Gastroesophageal sphincter (tissue), 4 donors: Measurements from ENCODE around the gene UNC13D. TPM values are rescaled to one million over a fixed set of nuclear protein-coding genes. Genes with fewer than 3 reads are reported as not detected.
"Not testable (repeated sequence)": the region's sequence is repeated elsewhere in the genome, so short reads cannot be mapped to it uniquely, and the experiment has no call there.

ENCODE experiments used
- ATAC-seq: fragments of 150-250 bp; one replicate; pipeline ENCODE4 v1.9.1; 2016; ENCODE audit warnings: mild to moderate bottlenecking, moderate library complexity
- H3K27ac ChIP-seq, 4 donors: fragments of 200-600 bp; sonication (generic) in 3 of 4; 1 replicate in 3 of 4; 2 replicates in 1 of 4; pipeline ENCODE4 v1.5.1; 2016 to 2019
- H3K27me3 ChIP-seq: fragments of 200-600 bp; sonication (generic); one replicate; pipeline ENCODE4 v1.5.1; 2019
- H3K36me3 ChIP-seq, 2 donors: fragments of 200-600 bp; sonication (generic); one replicate each; pipeline ENCODE4 v1.5.1; 2019; ENCODE audit warnings: control low read depth in 1 of 2
- H3K4me1 ChIP-seq, 3 donors: fragments of 200-600 bp; sonication (generic); 1 replicate in 2 of 3; 2 replicates in 1 of 3; pipeline ENCODE4 v1.5.1; 2016 to 2019; ENCODE audit warnings: control low read depth in 2 of 3
- H3K4me3 ChIP-seq, 2 donors: fragments of 200-600 bp; sonication (generic); one replicate each; pipeline ENCODE4 v1.5.1; 2019; ENCODE audit warnings: mild to moderate bottlenecking in 1 of 2, moderate library complexity in 1 of 2
- H3K9me3 ChIP-seq, 3 donors: fragments of 200-600 bp; sonication (generic); one replicate each; pipeline ENCODE4 v1.5.1; 2017 to 2019; ENCODE audit warnings: control low read depth in 2 of 3
- EP300 ChIP-seq: sonication (generic); formaldehyde crosslinking; IDR thresholded peaks from one replicate; pipeline ENCODE4 v1.6.1; 2017; ENCODE audit warnings: antibody characterized with exemption, mild to moderate bottlenecking
- POLR2A ChIP-seq, 2 donors: fragments of 450-650 bp; IDR thresholded peaks; one replicate each; pipeline ENCODE4 v1.6.1; 2017; ENCODE audit warnings: antibody characterized with exemption in 2 of 2, mild to moderate bottlenecking in 2 of 2, moderate library complexity in 1 of 2
- POLR2AphosphoS5 ChIP-seq: sonication (generic); formaldehyde crosslinking; IDR thresholded peaks from one replicate; pipeline ENCODE4 v1.6.1; 2017; ENCODE audit warnings: antibody characterized with exemption
- WGBS, 2 donors: methylation state at CpG; one replicate each; pipeline ENCODE4 v1.1.5; 2018; ENCODE audit warnings: low coverage in 1 of 2; 5-methylcytosine and 5-hydroxymethylcytosine counted together
- total RNA-seq, 4 donors: library from RNA; depleted of rRNA; stranded (reverse); fragments of >200 nt; gene quantifications; one replicate each; pipeline ENCODE4 v1.1.0, GENCODE V29; 2016
- TF ChIP-seq, protein P1 (sequence below), 4 experiments: fragments of 200-600 bp in 2 of 4; fragments of 450-650 bp in 2 of 4; sonication (generic) in 1 of 4; IDR thresholded peaks; one replicate each; pipeline ENCODE4 v1.5.1; 2017 to 2019; ENCODE audit warnings: antibody characterized with exemption in 4 of 4, mild to moderate bottlenecking in 2 of 4, moderate library complexity in 2 of 4

The UNC13D gene
- total RNA-seq, 4 donors from 2014 or later: 2.6 to 10.8 (median 5.6) TPM

DNA sequence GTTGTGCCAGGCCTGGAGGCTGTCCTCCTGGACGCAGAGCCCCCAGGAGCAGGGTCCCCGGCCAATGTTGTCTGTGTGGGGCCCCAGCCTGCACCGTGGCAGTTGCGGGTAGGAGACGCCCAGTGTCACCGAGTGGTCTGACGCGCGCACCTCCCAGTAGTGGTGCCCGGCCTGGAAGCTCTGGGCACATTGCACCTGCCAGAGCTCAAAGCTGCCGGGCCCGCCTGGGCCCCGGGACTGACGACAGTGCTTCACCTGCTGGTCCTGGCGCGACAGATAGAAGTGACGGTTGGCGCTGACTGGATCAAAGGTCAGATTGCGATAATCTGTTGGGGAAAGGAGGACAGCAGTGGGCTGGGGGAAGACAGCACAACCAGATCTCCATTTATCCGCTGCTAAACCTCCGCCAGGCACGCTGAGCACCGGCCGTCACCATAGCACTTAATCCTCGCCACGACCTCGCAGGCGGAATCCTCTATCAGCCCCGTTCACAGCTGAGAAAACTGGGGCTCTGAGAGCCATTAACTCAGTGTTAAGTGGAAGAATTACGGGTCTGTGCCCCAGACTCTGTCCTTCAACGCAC is 46.9 kb upstream of the UNC13D start:
- Histone ChIP-seq H3K36me3 (peaks cover 0 to 55% of the 10 kb centered on the region in 2 donors), H3K27ac (no peak overlapping the region), H3K27me3 (no peaks in the 10 kb centered on the region), H3K9me3 (no peaks in the 10 kb centered on the region), H3K4me3 (no peak overlapping the region), H3K4me1 (peaks cover 0 to 48% (median 18%) of the 10 kb centered on the region in 3 donors)
- WGBS, 2 donors: 93% methylated on average over 11 of the region's 31 CpGs; no CpG with 5 or more reads in 1 of the 2 donors
- no peak for TF ChIP-seq POLR2AphosphoS5
- TF ChIP-seq EP300: no peak
- TF ChIP-seq, protein P1, sequence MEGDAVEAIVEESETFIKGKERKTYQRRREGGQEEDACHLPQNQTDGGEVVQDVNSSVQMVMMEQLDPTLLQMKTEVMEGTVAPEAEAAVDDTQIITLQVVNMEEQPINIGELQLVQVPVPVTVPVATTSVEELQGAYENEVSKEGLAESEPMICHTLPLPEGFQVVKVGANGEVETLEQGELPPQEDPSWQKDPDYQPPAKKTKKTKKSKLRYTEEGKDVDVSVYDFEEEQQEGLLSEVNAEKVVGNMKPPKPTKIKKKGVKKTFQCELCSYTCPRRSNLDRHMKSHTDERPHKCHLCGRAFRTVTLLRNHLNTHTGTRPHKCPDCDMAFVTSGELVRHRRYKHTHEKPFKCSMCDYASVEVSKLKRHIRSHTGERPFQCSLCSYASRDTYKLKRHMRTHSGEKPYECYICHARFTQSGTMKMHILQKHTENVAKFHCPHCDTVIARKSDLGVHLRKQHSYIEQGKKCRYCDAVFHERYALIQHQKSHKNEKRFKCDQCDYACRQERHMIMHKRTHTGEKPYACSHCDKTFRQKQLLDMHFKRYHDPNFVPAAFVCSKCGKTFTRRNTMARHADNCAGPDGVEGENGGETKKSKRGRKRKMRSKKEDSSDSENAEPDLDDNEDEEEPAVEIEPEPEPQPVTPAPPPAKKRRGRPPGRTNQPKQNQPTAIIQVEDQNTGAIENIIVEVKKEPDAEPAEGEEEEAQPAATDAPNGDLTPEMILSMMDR (IDR thresholded peaks at IDR 0.05): no peak
- no peak for TF ChIP-seq POLR2A (IDR thresholded peaks at IDR 0.05)
- no peak for ATAC-seq

- H3K27ac ChIP-seq: no peak overlapping the region
- H3K4me3 ChIP-seq: no peak overlapping the region
- peaks cover 0 to 55% of the 10 kb centered on the region in 2 donors for H3K36me3 ChIP-seq
- H3K9me3 ChIP-seq: no peaks in the 10 kb centered on the region
- no peak for ATAC-seq
- no peak for TF ChIP-seq POLR2AphosphoS5
- no peak for TF ChIP-seq POLR2A (IDR thresholded peaks at IDR 0.05)
- TF ChIP-seq, protein P1 (IDR thresholded peaks at IDR 0.05): no peak
- TF ChIP-seq EP300: no peak
- WGBS, 2 donors: 100% methylated on average over 1 of the region's 6 CpGs; no CpG with 5 or more reads in 1 of the 2 donors
- H3K27me3 ChIP-seq: no peaks in the 10 kb centered on the region
- peaks cover 0 to 31% (median 4%) of the 10 kb centered on the region in 3 donors for H3K4me1 ChIP-seq
Measured at GRCh38 chr17:75889454-75889853, 45.2 kb upstream of the UNC13D start.

DNA sequence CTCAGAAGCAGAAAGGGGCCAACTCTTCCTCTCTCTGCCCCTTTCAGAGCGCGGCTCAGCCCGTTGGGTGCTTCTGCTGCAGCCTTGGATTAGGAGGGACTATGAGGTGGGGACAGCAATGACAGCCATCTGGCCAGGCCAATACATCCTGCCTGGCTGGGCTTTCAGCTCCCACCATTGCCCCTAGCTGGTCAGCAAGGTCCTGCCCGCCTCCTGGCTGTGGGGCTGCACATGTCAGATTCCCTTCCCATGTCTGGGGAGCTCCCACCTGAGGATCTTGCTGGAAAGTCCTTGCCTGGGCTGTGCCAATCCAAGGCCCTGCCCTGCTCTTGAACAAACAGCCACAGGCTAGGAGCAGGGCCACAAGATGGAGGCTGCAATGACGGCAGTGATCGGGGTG is 44.3 kb upstream of the UNC13D start:
- no peak for TF ChIP-seq EP300
- TF ChIP-seq POLR2AphosphoS5: no peak
- TF ChIP-seq, protein P1 (IDR thresholded peaks at IDR 0.05): no peak
- TF ChIP-seq POLR2A (IDR thresholded peaks at IDR 0.05): no peak

DNA sequence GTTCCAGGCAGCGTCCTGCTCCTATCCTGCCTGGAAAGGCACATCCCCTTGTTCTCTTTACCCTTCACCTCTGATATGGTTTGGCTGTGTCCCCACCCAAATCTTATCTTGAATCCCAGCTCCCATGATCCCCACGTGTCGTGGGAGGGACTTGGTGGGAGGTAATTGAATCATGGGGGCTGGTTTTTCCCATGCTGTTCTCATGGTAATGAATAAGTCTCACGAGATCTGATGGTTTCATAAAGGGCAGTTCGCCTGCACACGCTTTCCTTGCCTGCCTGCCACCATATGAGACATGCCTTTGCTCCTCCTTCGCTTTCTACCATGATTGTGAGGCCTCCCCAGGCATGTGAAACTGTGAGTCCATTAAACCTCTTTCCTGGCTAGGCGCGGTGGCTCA is 41.7 kb upstream of the UNC13D start:
- ATAC-seq, H3K27me3 ChIP-seq, H3K4me1 ChIP-seq, H3K4me3 ChIP-seq, H3K9me3 ChIP-seq, H3K27ac ChIP-seq: not testable (repeated sequence)
- WGBS, 2 donors: 20 to 94% methylated on average over 1 to 6 of the region's 9 CpGs
- peaks cover 0 to 36% of the 10 kb centered on the region in 2 donors for H3K36me3 ChIP-seq

More for the DNA sequence above, 44.3 kb upstream of the UNC13D start:
- 86 to 93% methylated on average over 2 to 4 of the region's 6 CpGs for WGBS, 2 donors
- H3K4me3 ChIP-seq: no peak overlapping the region
- peaks cover 0 to 22% (median 1%) of the 10 kb centered on the region in 3 donors for H3K4me1 ChIP-seq
- H3K9me3 ChIP-seq: no peaks in the 10 kb centered on the region
- H3K27ac ChIP-seq: no peak overlapping the region
- ATAC-seq: no peak
- no peaks in the 10 kb centered on the region for H3K27me3 ChIP-seq
- peaks cover 0 to 55% of the 10 kb centered on the region in 2 donors for H3K36me3 ChIP-seq

GRCh38 chr17:75885431-75885830 is 41.2 kb upstream of the UNC13D start:
- Histone ChIP-seq H3K27me3 (no peaks in the 10 kb centered on the region), H3K4me3 (no peak overlapping the region), H3K36me3 (peaks cover 0 to 32% of the 10 kb centered on the region in 2 donors), H3K9me3 (no peaks in the 10 kb centered on the region), H3K27ac (no peak overlapping the region), H3K4me1 (no peaks in the 10 kb centered on the region)
- no peak for ATAC-seq
- TF ChIP-seq, protein P1 (IDR thresholded peaks at IDR 0.05): no peak
- TF ChIP-seq POLR2A (IDR thresholded peaks at IDR 0.05): no peak
- no peak for TF ChIP-seq EP300
- no peak for TF ChIP-seq POLR2AphosphoS5
- WGBS, 2 donors: 77 to 100% methylated on average over 1 to 6 of the region's 8 CpGs
